GM19238 (cell line): ENCODE measurements around the gene NDRG3.

Experiments used
- DNase-seq: peaks from one replicate; pipeline ENCODE4 v3.0.0; 2011; ENCODE audit warnings: low spot score; ENCODE audit not compliant: insufficient read length

Gene NDRG3

DNA sequence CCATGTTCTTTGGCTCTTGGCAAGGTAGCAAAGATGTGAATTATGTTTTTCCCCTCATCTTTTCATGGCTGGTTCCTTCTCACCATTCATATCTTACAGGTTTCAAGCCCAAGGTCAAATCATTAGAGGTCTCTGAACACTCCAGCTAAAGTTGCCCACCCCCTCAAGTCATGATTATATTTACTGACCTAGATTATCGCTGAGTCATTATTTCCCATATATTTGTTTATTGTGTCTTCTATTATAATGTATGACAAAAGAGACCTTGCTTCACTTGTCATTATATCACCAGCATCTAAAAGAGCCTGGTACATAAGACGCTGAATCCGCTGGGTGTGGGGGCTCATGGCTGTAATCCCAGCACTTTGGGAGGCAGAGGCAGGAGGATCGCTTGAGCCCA is 15.2 kb upstream of the NDRG3 start:
- DNase-seq = no peak

- no peak for DNase-seq
Measured at GRCh38 chr20:36760647-36761046, 14.8 kb upstream of the NDRG3 start.

GRCh38 chr20:36758276-36758675 is 12.4 kb upstream of the NDRG3 start:
- no peak for DNase-seq

DNA sequence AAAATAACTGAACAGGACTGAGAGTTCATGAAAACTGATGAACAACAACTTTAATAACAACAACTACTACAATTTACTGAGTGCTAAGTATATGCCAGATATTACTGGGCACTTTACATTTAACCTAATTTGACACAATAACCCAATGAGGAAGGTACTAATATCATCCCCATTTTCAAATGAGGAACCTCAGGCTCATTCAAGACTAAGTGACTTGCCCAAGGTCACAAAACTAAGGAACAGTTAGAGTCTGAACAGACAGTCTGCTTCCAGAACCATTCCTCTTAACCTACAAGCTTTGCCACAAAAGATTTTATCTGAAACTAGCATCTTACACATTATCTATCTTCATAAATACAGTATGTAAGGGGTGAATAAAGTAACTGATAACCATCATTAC is 10.6 kb upstream of the NDRG3 start:
- DNase-seq = no peak

GRCh38 chr20:36754656-36755222 is 8.8 kb upstream of the NDRG3 start:
- DNase-seq = no peak

GRCh38 chr20:36752582-36752981 is 6.7 kb upstream of the NDRG3 start:
- no peak for DNase-seq

GRCh38 chr20:36745234-36745926 is 510 bp downstream of the NDRG3 start:
- no peak for DNase-seq

DNA sequence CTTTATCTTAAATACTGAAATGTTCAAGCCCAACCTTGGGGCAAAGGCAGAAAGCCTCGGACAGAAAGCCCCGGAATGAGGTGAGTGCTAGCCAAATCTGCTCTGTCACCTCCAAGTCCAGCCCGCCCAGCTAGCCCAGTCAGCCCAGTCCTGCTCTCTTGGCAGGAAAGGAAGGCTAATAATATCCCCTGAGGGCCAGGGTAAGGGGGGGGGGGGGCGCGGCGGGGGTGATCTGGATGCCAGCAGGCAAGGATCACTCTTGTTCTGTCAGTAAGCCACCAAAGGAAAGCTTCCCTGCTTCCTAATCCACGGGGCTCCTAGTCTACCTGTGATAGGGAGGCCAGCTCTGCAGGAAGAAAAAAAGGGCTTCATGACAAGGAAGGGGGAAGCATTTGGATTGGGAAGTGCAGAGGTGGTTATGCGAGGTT is 1.1 kb downstream of the NDRG3 start:
- DNase-seq = no peak

GRCh38 chr20:36744243-36744642 is 1.6 kb downstream of the NDRG3 start:
- no peak for DNase-seq

DNA sequence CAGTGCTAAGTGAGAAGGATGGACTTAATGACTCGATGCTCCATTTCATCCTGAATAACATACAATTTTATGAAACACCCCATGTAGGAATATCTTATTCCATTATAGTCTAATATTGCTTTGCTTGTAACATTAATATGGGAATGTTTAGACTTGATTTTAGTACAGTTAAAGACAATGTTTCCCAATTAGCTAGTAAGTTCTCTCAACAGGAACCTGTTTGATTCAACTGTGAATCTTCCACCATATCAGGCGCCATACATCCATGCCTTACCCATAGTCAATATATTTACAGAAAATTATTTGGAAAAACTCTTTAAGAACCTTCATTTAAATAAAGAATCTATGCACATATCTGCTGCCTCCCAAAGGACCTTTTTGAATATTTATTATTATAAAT is 3.3 kb downstream of the NDRG3 start:
- no peak for DNase-seq

DNA sequence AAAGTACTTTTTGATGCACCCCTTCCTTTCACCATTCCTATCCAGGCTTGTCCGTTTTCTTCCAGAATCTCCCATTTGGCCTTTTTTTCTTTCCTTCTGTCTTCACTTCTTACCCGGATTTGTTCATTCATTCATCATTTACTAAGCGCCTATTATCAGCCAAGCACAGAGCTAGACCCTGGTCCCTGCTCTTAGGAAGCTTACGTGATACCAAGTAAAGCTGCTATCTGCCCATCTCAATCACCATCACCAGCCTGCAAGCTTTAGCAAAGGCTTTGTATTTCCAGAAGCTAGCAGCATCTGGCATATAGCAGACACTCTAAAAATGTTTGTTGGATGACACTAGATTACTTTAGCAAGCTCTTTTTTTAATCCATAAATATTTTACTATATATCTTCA is 4.8 kb downstream of the NDRG3 start:
- no peak for DNase-seq

DNA sequence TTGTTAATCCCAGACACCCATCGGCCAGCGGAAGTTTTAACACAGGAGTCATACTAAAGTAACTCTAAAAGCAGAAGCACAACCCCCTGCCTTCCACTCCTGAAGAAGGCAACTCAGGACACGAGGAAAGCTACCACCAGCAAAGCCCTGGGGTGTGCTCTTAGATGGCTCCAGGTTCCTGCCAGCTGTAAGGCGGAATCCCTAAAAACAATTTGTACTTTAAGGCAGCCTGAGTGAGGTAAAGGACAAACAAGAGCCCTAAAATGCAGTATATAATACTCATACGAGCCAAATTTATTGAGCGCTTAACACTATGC is 8.7 kb downstream of the NDRG3 start:
- no peak for DNase-seq

DNA sequence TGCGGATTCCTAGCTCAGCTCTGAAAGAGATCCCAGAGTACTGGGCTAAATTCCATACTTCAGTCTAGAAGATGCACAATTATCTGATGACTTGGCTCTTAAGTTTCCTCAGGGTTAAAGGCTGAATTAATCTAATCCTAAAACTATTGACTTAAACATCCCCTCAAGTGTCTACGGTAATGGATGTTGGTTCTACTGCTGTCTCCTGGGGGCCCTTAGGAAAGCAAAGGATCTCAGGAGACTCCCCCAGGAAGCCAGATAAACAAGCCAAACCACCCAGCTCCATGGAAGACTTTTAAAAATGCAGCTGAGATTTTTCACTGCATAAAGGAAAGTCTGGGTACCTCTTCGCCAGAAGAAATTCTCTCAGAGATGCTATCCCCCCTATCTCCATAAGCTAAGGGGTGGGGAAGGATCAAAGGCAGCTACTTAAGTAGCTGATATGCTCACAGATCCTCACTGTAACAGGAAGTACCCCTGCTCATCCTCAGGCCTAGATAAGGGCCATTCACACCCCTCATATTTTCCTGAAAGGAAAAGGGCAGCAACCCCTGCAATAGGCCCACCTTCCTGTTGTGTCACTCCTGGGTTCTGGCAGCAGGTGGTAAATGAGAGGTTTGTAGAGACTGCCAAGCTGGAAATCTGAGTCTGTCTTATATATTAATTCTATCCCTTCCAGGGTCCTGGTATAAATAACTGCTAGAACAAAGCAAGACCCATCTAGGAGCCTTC is 9.3 kb downstream of the NDRG3 start:
- DNase-seq = no peak

GRCh38 chr20:36732456-36732855 is 13.4 kb downstream of the NDRG3 start:
- DNase-seq = no peak

DNA sequence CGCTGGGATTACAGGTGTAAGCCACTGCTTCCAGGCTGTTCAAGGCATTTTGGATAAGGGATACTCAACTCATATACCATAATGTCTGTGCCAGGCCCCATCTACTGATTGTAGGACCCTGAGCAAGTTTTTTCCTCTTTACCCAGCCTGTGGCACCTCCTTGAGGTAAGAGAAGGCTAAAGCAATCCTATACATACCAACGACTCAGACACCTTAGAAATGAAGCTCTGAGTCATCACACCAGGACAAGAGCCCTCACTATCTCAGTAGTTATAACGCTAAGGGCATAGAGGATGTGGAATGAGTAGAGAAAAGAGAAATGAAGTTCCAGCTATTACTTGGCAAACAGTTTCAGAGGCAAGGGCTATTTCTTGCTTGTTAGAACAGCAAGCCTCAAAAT is 16.9 kb downstream of the NDRG3 start:
- DNase-seq = no peak

- DNase-seq = no peak
Measured at GRCh38 chr20:36726168-36726567, 19.7 kb downstream of the NDRG3 start.

GRCh38 chr20:36720510-36720909 is 25.4 kb downstream of the NDRG3 start:
- DNase-seq = no peak

DNA sequence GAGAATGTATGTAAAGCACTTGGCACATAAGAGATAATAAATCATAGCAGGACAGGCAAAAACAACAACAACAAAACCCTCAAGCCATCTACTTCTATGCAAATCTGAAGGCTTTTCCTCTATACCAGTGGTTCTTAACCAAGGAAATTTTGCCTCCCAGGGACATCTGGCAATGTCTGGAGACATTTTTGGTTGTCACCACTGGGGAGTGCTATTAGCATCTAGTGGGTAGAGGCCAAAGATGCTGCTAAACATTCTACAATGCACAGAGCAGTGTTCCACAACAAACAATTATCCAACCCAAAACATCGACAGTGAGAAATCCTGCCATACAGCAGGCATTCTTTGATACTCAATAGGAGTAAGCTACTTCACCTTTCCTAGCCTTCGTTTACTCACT is 28.2 kb downstream of the NDRG3 start:
- DNase-seq = no peak

DNA sequence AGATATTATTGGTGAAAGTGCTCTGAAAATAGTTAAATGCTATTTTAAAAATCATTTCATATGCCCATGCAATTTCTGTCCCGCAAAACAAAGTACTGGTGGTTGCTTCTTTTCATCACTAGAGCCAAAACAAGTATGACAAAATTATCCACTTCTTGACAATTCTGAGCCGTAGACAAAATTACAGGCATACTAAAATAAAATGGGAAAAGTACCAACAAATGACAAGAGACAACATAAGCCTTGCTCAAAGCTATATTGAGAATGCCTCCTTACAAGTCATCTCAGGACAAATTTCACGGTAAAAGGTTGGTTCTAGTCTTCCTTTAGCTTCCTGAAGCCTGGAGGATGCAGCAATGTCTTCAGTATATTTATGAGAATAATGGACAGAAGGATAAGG is 28.9 kb downstream of the NDRG3 start:
- DNase-seq = no peak

DNA sequence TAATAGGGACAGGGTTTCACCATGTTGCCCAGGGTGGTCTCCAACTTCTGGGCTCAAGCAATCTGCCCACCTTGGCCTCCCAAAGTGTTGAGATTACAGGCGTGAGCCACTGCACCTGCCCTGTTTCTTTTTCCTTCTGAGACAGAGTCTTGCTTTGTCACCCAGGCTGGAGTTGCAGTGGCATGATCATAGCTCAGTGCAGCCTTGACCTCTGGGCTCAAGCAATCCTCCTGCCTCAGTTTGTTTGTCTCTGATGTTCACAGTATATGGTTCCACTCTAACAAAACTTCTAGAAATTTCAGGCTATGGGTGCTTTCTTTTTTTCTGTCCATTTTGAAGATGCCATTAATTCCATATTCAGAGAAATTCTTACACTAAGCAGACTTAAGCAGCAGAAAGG is 33.1 kb downstream of the NDRG3 start:
- DNase-seq = no peak

- DNase-seq = no peak
Measured at GRCh38 chr20:36709126-36709525, 36.8 kb downstream of the NDRG3 start.

GRCh38 chr20:36703530-36703929 is 42.4 kb downstream of the NDRG3 start:
- DNase-seq = no peak

GRCh38 chr20:36700438-36700837 is 45.5 kb downstream of the NDRG3 start:
- DNase-seq = no peak
